Head of caudate nucleus (tissue), 42 donors: Measurements from ENCODE around the gene HOXA1.
"Not testable (repeated sequence)": the region's sequence is repeated elsewhere in the genome, so short reads cannot be mapped to it uniquely, and the experiment has no call there.

Source experiments
- DNase-seq, 42 donors: peaks; one replicate each; pipeline versions ENCODE4 v3.0.0 to v3.0.0-alpha.2; 2020 to 2021; ENCODE audit warnings: mixed read lengths in 7 of 42
- intact Hi-C: fragments of 100-400 bp; cut with DNase I; formaldehyde crosslinking; loops from one replicate; pipeline ENCODE4 v1.15.0; 2022

Gene HOXA1

DNA sequence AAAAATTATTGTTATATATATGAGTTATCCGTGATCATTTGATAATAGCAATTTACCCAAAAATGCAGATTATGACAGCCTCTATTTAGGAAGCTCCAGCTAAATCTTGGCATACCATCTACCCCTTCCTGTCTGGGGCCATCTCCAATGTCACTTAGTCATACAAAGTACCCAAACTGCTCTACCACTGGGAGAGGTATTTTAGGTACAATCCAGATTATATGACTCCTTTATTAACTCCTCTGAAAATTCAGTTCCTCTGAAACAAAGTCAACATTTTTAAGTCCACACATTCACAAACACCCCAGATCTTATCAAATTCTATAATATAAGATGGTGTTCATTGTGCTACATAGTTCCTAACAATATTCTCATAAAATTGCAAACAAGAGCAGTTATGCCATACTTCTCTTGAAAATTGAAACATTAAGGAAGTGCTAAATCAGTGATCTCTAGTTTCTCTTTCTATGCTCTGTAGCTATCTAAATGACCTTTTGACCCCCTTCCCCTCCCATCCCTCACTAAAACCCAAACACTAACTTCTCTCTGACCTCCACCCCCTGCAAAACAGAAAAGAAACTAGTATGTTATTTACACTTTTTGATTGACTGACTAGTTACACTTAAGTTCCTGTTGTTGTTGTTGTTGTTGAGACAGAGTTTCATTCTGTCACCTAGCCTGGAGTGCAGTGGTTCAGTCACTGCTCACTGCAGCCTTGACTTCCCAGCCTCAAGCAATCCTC is 16.4 kb downstream of the HOXA1 start:
- DNase-seq = no peak
- intact Hi-C loops = no loop called here

DNA sequence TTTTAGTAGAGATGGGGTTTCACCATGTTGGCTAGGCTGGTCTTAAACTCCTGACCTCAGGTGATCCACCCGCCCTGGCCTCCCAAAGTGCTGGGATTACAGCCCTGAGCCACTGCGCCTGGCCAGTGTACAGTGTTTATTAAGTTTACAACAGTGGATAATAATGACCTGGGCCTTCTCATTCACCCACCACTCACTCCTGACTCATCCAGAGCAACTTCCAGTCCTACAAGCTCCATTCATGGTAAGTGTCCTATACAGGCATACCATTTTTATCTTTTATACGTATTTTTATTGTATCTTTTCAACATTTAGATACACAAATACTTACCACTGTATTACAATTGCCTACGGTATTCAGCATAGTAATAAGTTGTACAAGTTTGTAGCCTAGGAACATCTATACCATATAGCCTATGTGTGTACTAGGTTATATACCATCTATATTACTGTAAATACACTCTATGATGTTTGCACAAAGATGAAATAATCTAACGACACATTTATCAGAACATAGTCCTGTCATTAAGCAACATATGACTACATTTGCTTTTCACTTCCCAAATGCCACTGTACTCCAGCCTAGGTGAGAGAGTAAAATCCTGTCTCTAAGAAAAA is 17.1 kb downstream of the HOXA1 start:
- no peak for DNase-seq
- intact Hi-C loops = no loop called here

DNA sequence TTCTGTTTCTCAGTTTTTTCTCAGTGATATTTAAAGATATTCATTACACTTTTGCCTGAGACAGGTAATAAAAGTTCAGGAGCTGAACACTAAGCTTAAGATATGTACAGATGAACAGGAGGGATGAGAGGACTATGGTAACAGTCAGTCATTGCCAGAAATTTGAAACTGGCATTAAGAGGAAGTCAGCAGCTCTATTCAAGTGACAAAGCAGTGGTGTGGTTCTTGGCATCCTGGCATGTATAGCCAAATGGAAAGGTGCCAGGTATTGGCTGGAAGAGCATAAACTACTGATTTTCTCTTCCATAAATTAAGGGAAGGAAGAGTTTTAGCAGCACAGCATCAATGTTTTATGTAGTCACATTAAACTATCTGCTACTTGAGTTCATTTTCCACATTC is 22.7 kb downstream of the HOXA1 start:
- DNase-seq = no peak
- intact Hi-C loops = no loop called here

DNA sequence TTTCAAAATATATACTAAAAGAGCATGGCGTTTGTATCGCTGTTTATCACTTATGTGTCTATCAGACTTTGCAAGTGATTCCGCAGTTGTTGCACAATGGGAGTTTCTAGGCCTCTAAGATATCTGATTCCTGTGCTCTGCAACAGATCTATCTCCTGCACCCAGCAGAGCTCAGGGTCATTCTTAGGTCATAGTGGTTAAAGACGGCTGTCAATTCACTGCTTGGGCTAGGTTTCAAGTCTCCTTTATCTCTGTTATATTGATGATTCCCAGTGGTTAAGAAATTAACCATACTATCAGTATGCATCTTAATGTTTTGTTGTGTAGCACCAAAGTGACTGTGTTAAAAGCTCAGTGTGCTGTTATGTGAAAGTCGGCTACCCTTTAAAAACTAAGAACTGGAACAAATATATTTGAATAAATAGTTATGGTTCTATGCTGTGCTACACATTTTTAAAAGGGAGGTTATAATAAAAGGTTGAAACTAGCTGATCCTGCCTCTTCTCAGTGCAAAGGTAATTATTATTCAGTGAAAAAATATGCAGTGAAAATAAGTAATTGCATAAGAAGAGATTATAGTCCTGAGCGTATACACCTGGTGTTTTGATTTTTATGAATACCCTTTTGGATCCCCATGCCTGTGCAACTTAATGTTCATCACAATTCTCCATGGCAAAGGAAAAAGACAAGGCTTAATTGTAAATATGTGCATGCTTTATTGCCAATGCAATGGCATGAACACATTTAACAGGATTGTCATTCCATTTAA is 24.0 kb downstream of the HOXA1 start:
- intact Hi-C loops = no loop called here
- no peak for DNase-seq

DNA sequence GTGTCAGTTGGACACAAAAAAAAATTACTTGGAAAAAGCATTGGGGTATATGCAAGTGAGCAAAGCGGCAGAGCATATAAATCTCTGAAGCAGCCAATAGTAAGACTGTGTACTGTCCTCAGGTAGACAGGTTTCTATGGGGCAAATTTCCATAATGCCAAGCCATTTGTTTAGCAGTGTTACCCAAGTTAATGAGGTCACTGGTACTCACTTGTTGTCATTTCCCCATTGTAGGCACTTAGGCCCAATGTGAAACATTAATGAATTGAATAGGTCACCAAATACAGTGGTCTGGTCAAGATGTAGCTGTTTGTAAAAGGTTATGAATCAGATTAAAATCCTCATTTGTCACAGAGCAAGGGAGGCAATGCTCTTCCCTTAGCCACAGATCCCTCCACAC is 27.5 kb downstream of the HOXA1 start:
- intact Hi-C loops = no loop called here
- DNase-seq = no peak

DNA sequence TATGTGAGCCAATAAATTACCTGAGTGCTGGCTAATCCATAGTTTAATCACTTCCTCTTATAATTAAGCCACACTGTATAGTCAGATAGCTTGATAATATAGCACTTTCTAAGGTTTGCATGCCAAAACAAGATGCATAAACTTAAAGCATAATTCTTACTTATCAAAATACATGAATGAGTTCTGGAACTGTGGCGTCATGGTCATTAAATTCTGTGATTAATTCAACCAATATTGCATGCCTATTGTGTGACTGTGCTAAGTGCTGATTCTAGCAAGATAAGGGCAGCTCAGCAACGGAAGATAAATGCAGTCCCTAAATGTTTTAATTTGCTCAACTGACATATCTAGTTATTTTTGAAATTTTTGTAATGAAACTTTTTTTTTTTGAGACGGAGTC is 29.7 kb downstream of the HOXA1 start:
- intact Hi-C loops = no loop called here
- DNase-seq = no peak

DNA sequence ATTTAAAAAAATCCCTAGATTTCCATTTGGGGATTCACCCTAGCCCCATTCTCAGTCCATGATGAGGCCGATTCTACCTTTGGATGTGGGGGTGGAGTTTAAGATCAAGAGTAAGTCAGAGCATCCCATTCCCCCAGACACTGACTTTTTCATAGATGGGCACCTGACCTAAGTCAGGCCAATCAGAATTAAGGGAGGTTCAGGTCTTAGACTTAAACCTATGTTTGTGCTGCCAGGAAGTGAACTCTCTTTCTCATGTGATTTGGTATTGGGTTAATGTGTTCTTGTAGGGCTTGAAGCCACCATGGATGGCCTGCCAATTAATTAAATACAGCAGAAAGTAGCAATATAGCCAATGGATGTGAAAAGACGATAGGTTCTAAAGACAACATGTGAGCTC is 30.1 kb downstream of the HOXA1 start:
- no peak for DNase-seq
- intact Hi-C loops = no loop called here

DNA sequence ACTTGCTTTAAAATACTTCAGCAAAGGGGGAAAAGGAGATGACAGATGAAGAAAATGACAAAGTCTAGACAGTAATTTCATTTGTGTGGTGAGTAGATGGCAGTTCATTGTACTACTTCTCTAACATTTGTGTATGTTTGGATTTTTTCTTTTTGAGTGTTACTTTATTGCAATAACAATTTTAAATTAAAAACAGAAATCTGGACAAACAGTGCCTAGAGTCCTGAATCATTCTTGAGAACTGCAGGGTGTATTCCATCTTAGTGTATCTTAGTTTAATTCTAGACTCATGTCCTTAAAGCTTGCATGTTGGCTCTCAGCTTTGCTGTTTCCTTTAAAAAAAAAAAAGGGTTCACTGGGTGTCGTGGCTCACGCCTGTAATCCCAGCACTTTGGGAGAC is 31.1 kb downstream of the HOXA1 start:
- no peak for DNase-seq
- intact Hi-C loops = no loop called here

DNA sequence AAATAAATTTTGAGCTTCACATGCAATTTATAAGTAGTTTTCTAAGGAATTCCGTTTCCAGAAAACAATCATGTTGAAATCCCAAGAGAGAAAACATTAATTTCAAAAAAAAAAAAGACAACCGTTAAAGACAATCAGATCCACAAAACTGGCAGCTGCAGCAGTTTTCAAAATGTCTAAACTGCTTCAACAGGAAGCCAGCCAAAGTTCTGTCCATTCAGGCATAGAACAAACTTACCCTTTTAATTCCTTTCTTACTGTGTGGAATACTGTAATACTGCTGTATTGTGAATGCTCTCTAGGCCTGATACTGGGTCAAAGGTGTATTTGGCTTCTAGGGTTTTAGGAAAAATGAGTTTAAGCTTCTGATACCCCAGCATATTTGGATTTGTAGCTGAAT is 31.6 kb downstream of the HOXA1 start:
- intact Hi-C loops = no loop called here
- no peak for DNase-seq

DNA sequence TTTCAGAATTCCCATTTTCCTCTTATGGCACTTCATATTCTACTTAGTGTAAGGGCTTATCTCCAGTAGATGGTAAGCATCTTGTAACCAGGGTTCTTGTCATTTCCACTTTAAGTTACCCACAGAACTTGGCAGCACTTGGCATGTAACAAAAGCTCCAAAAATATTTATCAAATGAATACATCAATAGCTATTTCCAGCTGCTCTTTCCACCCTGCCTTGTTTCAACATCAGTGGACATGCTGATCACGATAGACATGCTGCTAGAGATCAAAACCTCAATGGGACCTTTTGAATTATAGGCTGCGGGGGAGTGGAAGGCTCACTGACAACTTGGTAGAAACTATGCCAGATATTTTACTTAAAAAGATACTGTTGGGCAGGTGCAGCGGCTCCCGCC is 32.9 kb downstream of the HOXA1 start:
- no peak for DNase-seq
- intact Hi-C loops = no loop called here

DNA sequence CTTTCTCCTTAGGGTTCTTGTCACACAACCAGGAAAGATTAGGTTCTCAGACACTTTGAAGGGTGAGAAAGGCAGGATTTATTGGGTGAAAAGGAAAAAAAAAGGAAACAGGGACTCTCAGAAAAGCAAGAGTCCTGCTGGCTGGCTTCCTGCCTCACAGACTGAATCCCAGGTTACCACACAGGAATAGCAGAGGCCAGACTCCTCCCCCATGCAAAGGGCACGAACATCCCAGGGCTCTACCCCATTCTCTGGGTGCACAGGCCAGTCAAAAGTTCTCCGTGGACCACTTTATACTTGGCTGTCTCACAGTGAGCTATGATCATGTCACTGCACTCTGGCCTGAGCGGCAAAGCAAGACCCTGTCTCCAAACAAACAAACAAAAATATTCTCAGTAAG is 42.6 kb downstream of the HOXA1 start:
- intact Hi-C loops = no loop called here
- no peak for DNase-seq

DNA sequence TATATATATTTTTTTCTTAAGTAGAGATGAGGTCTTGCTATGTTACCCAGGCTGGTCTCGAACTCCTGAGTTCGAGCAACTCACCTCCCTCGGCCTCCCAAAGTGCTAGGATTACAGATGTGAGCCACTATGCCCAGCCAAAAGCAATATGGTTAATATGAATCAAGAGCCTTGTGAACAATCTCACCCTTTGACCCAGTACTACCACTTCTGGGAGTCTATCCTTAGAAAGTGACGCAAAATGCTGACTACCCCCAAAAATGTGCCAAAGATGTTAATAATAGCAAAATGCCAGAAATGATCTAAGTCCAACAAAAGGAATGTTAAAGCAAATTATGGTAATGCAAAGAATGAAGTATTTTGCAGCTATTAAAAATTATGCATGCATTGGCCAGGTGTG is 44.3 kb downstream of the HOXA1 start:
- no peak for DNase-seq
- intact Hi-C loops = no loop called here

DNA sequence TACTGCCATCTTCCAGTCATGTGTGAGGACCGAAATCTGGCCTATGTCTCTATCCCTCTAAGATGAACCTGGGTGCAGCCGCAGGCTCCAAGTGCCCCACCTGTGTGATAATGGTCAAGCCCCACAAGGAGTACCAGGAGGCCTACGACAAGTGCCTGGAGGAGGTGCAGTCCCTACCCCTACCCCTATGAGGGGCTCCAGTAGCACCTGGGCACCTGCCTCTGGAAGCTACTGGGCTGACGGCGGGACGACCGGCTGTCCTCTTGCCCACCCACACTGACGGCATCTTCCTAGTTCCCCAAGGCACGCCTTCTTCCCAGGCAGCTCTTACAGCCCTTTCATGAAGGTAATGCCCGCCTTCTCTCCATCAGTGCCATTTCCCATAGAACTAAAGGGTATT is 47.4 kb downstream of the HOXA1 start:
- DNase-seq = no peak
- intact Hi-C loops = no loop called here

DNA sequence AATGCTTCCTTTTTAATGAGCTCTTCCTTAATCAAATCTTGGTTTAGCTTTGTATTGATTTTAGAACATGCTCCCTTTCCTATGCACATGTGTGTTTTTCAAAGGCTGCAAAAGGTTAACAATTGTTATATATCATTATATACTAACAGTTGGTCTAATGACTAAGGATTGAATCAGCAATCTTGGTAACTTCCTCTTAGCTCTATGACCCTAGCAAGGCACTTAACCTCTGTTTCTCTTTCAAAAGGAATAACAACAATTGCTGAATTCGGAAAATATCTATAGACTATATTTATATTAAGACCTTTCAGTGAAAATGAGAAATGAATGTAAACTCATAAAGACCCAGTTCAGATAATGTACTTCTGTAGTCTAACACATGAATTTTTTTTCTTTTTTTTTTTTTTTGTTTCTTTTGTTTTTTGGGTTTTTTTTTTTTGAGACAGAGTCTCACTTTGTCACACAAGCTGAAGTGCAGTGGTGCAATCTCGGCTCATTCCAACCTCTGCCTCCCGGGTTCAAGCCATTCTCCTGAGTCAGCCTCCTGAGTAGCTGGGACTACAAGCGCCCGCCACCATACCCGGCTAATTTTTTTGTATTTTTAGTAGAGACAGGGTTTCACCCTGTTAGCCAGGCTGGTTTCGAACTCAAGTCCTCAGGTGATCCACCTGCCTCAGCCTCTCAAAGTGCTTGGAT is 48.8 kb downstream of the HOXA1 start:
- DNase-seq = no peak
- intact Hi-C loops = no loop called here

DNA sequence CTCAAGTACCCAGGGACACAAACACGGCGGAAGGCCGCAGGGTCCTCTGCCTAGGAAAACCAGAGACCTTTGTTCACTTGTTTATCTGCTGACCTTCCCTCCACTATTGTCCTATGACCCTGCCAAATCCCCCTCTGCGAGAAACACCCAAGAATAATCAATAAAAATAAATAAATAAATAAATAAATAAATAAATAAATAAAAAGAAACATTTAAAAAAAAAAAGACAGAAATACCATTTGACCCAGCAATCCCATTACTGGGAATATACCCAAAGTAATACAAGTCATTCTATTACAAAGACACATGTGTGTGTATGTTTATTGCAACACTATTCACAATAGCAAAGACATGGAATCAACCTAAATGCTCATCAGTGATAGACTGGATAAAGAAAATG is 49.8 kb downstream of the HOXA1 start:
- not testable (repeated sequence) for DNase-seq

DNA sequence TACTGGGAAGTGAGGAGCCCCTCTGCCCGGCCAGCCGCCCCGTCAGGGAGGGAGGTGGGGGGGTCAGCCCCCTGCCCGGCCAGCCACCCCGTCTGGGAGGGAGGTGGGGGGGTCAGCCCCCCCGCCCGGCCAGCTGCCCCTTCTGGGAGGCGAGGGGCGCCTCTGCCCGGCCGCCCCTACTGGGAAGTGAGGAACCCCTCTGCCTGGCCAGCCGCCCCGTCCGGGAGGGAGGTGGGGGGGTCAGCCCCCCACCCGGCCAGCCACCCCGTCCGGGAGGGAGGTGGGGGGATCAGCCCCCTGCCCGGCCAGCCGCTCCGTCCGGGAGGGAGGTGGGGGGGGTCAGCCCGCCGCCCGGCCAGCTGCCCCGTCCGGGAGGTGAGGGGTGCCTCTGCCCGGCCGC is 50.7 kb downstream of the HOXA1 start:
- intact Hi-C loops, DNase-seq: not testable (repeated sequence)

More for the DNA sequence above, 49.8 kb downstream of the HOXA1 start:
- intact Hi-C loops = not testable (repeated sequence)
